ENCODE measurements around the gene DYRK3. TPM values are rescaled to one million over a fixed set of nuclear protein-coding genes. Genes with fewer than 3 reads are reported as not detected.

The DYRK3 gene
- total and polyA plus RNA-seq, 9 of the 15 experiments (the other 6 are each of a cell fraction or from before 2014, with no cell fraction given), result 4.5 to 33.7 (median 25.7) TPM

DNA sequence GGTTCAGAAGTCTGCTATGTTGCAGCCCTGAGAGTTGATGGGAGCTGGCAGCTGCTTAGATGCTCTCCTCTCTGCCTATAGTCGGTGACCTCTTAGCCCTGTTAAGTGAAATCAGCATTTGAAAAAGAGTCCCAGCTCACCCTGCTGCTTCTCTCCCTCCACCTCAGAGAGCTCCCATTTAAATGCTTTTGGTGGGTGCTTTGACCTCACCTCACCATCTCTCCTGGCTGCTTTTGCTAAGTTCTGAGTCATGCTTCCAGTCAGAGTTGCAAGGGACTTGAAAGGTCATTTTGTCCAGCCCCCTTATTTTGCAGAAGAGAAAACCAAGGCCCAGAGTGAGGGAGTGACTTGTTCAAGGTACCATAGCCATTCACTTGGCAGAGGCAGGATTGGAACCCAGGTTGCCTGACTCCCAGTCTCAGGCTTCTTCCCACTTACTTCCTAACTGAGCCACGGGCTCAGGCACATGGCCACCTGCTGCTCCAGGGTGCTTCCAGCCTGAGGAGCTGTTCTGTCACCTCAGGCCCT lies 52.6 kb downstream of the DYRK3 start (continued):
- TF ChIP-seq NR2C2 (CRISPR knock-in tag; IDR thresholded peaks at IDR 0.05) (peak; percentile 90), NR2C2 (tag; IDR thresholded peaks at IDR 0.05) (peak; percentile 81), ID3 (CRISPR knock-in tag; IDR thresholded peaks at IDR 0.05) (no peak), ID3 (tag; IDR thresholded peaks at IDR 0.05) (peak; percentile 76), SMARCC2 (IDR thresholded peaks at IDR 0.05; ENCODE audit: low read depth) (no peak), CTCF (IDR thresholded peaks at IDR 0.05 in 2 of 3, conservative IDR thresholded peaks at IDR 0.05 in 1 of 3; ENCODE audit: insufficient read depth in 2 of 3, low read depth in 1 of 3, low read length in 3 of 3) (no peak), BACH1 (tag; IDR thresholded peaks at IDR 0.05) (0 out of 2 replicates have a peak, but pooled peaks have one; percentile 23)

- Histone ChIP-seq H2AFZ (ENCODE audit: low read depth, low read length) (no peak overlapping the region), H3K4me1 (replicated peaks in 1 of 2; ENCODE audit: control insufficient read depth in 2 of 2, insufficient read depth in 2 of 2, low read length in 2 of 2) (peaks cover 49 to 63% of the 10 kb centered on the region in 2 experiments), H3K4me3 (no peak overlapping the region), H3K27me3 (ENCODE audit: control insufficient read depth in 2 of 2, insufficient read depth in 2 of 2, low read length in 2 of 2) (no peaks in the 10 kb centered on the region), H3K9me1 (ENCODE audit: control insufficient read depth, insufficient read depth, low read length) (peaks cover 22% of the 10 kb centered on the region), H3K27ac (ENCODE audit: extremely low read depth, low read depth, low read length) (no peak overlapping the region), H3K4me2 (ENCODE audit: insufficient read depth, low read length) (no peak overlapping the region), H3K9me3 (replicated peaks; ENCODE audit: control insufficient read depth, insufficient read depth, low read depth, low read length) (no peaks in the 10 kb centered on the region), H3K9ac (ENCODE audit: insufficient read depth in 1 of 2, low read depth in 2 of 2, low read length in 2 of 2) (peak overlapping the region in 1 of 2 experiments; percentile 69; a peak in 2 of 4 replicates), H3K79me2 (ENCODE audit: control insufficient read depth, insufficient read depth, low read length) (peaks cover 99% of the 10 kb centered on the region), H4K20me1 (replicated peaks; ENCODE audit: control insufficient read depth, insufficient read depth, low read length) (peaks cover 78% of the 10 kb centered on the region), H3K36me3 (ENCODE audit: control insufficient read depth, insufficient read depth, low read length) (peaks cover 27% of the 10 kb centered on the region; the same call in 2 of the 3 replicates)
- no peak for ATAC-seq
- no peak for FAIRE-seq
- ChIA-PET POLR2A (interaction anchor here (0.7 to 10.1 kb wide), 10 partner anchors 11 to 84 kb away, joined by 3 to 130 read pairs (median 3); partner anchors contain the start of gene DYRK3), CTCF (ENCODE audit: low intra/inter-chr PET ratio) (no interaction called here)
- DNase-seq (ENCODE audit: extremely low read depth in 1 of 4, low spot score in 3 of 4), result peak in 1 of 4 experiments; percentile 15
- BruUV-seq (replicated peaks), result no TSS peak
- WGBS (ENCODE audit: insufficient coverage, low coverage, missing lambda C conversion rate), result 82% methylated on average over 2 of the region's 2 CpGs
- no peak for TF ChIP-seq ZNF124 (CRISPR knock-in tag; IDR thresholded peaks at IDR 0.05)
- no peak for TF ChIP-seq ZNF280B (CRISPR knock-in tag; IDR thresholded peaks at IDR 0.05)
- TF ChIP-seq NFIX (CRISPR knock-in tag; IDR thresholded peaks at IDR 0.05; ENCODE audit: low read depth), result no peak
- TF ChIP-seq, protein P1, sequence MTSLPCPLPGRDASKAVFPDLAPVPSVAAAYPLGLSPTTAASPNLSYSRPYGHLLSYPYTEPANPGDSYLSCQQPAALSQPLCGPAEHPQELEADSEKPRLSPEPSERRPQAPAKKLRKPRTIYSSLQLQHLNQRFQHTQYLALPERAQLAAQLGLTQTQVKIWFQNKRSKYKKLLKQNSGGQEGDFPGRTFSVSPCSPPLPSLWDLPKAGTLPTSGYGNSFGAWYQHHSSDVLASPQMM (CRISPR knock-in tag; IDR thresholded peaks at IDR 0.05), result no peak
- TF ChIP-seq GABPB1 (CRISPR knock-in tag; IDR thresholded peaks at IDR 0.05), result 0 out of 2 replicates have a peak, but pooled peaks have one; percentile 23
- in situ Hi-C loops (cut with MboI), result no loop called here
- intact Hi-C loops (cut with micrococcal nuclease), result no loop called here
Measured at GRCh38 chr1:206690516-206690915, 55.2 kb downstream of the DYRK3 start.
